ENCODE measurements around the gene E2F7. TPM values are rescaled to one million over a fixed set of nuclear protein-coding genes. Genes with fewer than 3 reads are reported as not detected.

E2F7 gene
- total and polyA plus RNA-seq, 2 donors (not counting 3 experiments of a cell fraction or from before 2014, with no cell fraction given), result 4.7 to 19.8 TPM

GRCh38 chr12:77079631-77080030, 14.3 kb upstream of the E2F7 start:
- TF ChIP-seq POLR2AphosphoS5 (IDR thresholded peaks at IDR 0.05; ENCODE audit: insufficient read depth, low read depth, low read length), result no peak
- no peak for TF ChIP-seq EZH2 (IDR thresholded peaks at IDR 0.05; ENCODE audit: borderline replicate concordance, low read depth, low read length, severe bottlenecking)
- TF ChIP-seq MAX (IDR thresholded peaks at IDR 0.05; ENCODE audit: insufficient read depth, insufficient read length), result no peak
- TF ChIP-seq GATA2 (IDR thresholded peaks at IDR 0.05; ENCODE audit: insufficient read depth, insufficient read length, low read depth, low read length), result no peak
- TF ChIP-seq CTCF (IDR thresholded peaks at IDR 0.05; ENCODE audit: extremely low read depth in 1 of 2, insufficient read depth in 1 of 2, low read depth in 1 of 2, low read length in 2 of 2), result no peak
- TF ChIP-seq JUN (IDR thresholded peaks at IDR 0.05; ENCODE audit: borderline replicate concordance, insufficient read depth, insufficient read length, low read depth), result no peak
- no peak for TF ChIP-seq MYC (IDR thresholded peaks at IDR 0.05; ENCODE audit: low read depth, low read length)
- no peak for TF ChIP-seq POLR2A (IDR thresholded peaks at IDR 0.05; ENCODE audit: low read depth, low read length)
- Histone ChIP-seq H3K4me1 (ENCODE audit: control insufficient read depth, extremely low read depth, insufficient read depth, low read length) (no peaks in the 10 kb centered on the region), H3K4me3 (replicated peaks in 1 of 3; ENCODE audit: insufficient read depth in 1 of 3, low read depth in 1 of 3, low read length in 3 of 3) (no peak overlapping the region), H3K9me3 (replicated peaks; ENCODE audit: control insufficient read depth, insufficient read depth, low read length) (no peaks in the 10 kb centered on the region), H3K27me3 (ENCODE audit: control insufficient read depth in 2 of 2, insufficient read depth in 2 of 2, low read length in 2 of 2) (no peaks in the 10 kb centered on the region), H3K4me2 (ENCODE audit: insufficient read depth, low read length) (no peak overlapping the region), H3K79me2 (ENCODE audit: control insufficient read depth, insufficient read depth, low read length) (no peaks in the 10 kb centered on the region), H3K9ac (replicated peaks; ENCODE audit: extremely low read depth, insufficient read depth, low read length) (no peak overlapping the region), H4K20me1 (replicated peaks; ENCODE audit: control insufficient read depth, extremely low read depth, insufficient read depth, low read length) (no peaks in the 10 kb centered on the region), H3K36me3 (ENCODE audit: control insufficient read depth in 2 of 2, extremely low read depth in 1 of 2, insufficient read depth in 2 of 2, low read length in 2 of 2) (no peaks in the 10 kb centered on the region), H2AFZ (ENCODE audit: low read depth, low read length) (no peak overlapping the region), H3K27ac (ENCODE audit: insufficient read depth, low read depth, low read length) (no peak overlapping the region), H3K9me1 (replicated peaks; ENCODE audit: control insufficient read depth, extremely low read depth, insufficient read depth, low read length) (no peaks in the 10 kb centered on the region)
- CTCF ChIA-PET, result interaction anchor here (1.0 to 1.3 kb wide), 3 partner anchors 30 to 73 kb away, joined by 3 to 4 read pairs (median 4); no protein-coding TSS in a partner anchor
- dilution Hi-C loops (cut with MboI; ENCODE audit: extremely low pct_ligation_motif_present, low sequenced_read_pairs), result no loop called here
- no TSS peak for BruUV-seq (replicated peaks)
- intact Hi-C loops (cut with micrococcal nuclease), result no loop called here
- DNase-seq (ENCODE audit: low read depth, low spot score), result no peak
- no peak for FAIRE-seq
- POLR2A ChIA-PET, result no interaction called here
